Mesodermal cell (in vitro differentiated cells): ENCODE data around the gene LPCAT1.
"Not testable (repeated sequence)": the region's sequence is repeated elsewhere in the genome, so short reads cannot be mapped to it uniquely, and the experiment has no call there.

Experiments
- H3K27ac ChIP-seq: 2 replicates; pipeline ENCODE4 v1.7.0; 2013; ENCODE audit warnings: mild to moderate bottlenecking, low read depth, low read length, moderate library complexity; ENCODE audit not compliant: severe bottlenecking
- H3K36me3 ChIP-seq: 2 replicates; pipeline ENCODE4 v1.7.1; 2013; ENCODE audit warnings: mild to moderate bottlenecking, low read length, moderate library complexity; ENCODE audit not compliant: control insufficient read depth, insufficient read depth
- H3K4me1 ChIP-seq: one replicate; pipeline ENCODE4 v1.7.1; 2013; ENCODE audit warnings: mild to moderate bottlenecking, low read length; ENCODE audit not compliant: insufficient read depth, control insufficient read depth, poor library complexity, severe bottlenecking
- H3K4me3 ChIP-seq: 2 replicates; pipeline ENCODE4 v1.7.0; 2013; ENCODE audit warnings: low read length, control low read depth, mild to moderate bottlenecking; ENCODE audit not compliant: insufficient read depth, poor library complexity, severe bottlenecking; ENCODE audit errors: extremely low read depth
- H3K9me3 ChIP-seq: 2 replicates; pipeline ENCODE4 v1.7.1; 2013; ENCODE audit warnings: mild to moderate bottlenecking, low read length, moderate library complexity; ENCODE audit not compliant: control insufficient read depth
- WGBS, 2 experiments: methylation state at CpG; one replicate each; pipeline ENCODE4 v1.1.5; 2013; ENCODE audit warnings: missing lambda C conversion rate in 2 of 2; ENCODE audit not compliant: insufficient coverage in 2 of 2; 5-methylcytosine and 5-hydroxymethylcytosine counted together

The LPCAT1 gene

DNA sequence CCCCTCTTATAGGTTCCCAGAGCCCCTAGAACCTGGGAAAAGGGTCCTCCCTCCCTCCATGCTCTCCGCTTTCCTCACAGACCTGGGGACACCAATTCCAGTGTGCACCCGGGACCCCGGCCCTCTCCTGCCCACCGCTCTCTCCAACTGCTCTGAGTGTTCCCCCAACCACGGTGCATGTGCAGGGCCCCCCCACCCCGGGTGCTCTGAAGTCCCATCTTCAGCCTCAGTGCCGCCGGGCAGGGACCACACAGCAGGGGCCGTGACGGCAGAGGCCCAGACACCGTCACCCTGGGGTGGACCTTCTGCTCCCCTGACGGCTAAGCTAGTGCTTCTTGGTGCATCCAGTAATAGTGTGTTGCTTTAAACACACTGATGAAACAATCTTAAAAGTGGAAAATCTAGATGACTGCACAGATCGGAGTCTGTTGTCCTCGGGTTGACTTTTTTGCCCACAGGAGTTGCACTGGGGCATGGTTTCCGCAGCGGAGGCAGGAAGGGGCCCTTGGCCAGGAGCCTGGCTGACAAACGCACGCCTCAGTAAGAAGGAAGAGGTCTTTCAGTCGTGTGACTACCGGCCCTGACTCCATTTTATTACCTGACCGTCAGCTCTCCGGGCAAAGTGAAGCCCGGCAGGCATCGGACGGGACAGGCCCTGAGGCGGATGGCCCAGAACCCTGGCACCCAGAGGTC lies 42.3 kb downstream of the LPCAT1 start:
- Histone ChIP-seq H3K36me3 (peaks cover 52% of the 10 kb centered on the region), H3K4me1 (no peaks in the 10 kb centered on the region), H3K9me3 (no peaks in the 10 kb centered on the region), H3K27ac (no peak overlapping the region), H3K4me3 (no peak overlapping the region)
- WGBS, 2 experiments, result 91 to 94% methylated on average over 19 to 26 of the region's 26 CpGs

DNA sequence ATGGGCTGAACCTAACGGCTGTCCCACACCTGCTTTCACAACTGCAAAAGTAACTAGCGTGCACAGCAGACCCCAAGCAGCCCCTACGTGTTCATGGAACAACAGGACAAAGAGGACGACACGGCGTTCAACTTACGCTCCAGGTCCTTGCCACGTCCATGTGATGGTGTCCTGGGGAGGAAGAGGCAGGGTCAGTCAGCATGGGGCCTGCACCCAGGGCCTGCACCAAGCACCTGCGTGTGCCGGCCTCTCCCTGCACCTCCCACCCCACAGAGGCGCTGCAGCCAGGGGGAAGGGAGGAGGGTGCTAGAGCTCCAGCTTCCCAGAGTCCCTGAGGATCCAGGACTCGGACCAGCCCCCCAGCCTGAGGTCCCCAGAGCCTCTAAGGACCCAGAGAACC lies 43.0 kb downstream of the LPCAT1 start:
- peaks cover 52% of the 10 kb centered on the region for H3K36me3 ChIP-seq
- H3K27ac ChIP-seq, result no peak overlapping the region
- 95 to 97% methylated on average over 9 of the region's 12 CpGs for WGBS, 2 experiments

DNA sequence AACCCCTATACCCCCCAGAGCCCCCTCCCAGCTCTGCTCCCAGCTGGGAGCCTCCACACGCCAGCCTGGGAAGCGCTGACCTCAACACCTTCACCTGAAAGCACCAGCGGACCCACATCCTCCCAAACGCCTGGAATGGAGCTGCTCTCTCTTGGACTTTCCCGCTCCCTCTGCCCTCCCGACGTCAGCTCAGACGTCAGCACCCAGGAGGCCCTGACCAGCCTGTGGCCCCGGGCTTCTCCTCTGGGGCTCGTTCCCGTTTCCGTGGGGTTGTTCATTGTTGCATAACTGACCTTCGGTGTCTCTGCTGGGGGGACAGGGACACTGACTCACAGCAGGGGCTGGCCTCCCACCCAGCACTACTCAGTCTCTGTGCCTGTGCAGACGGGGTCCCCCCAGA lies 43.5 kb downstream of the LPCAT1 start:
- Histone ChIP-seq H3K4me1 (no peaks in the 10 kb centered on the region), H3K9me3 (no peaks in the 10 kb centered on the region), H3K27ac (no peak overlapping the region), H3K4me3 (no peak overlapping the region), H3K36me3 (peaks cover 52% of the 10 kb centered on the region)
- WGBS, 2 experiments, result 86 to 88% methylated on average over 13 to 14 of the region's 14 CpGs

More for the DNA sequence above, 43.0 kb downstream of the LPCAT1 start:
- Histone ChIP-seq H3K4me3 (no peak overlapping the region), H3K4me1 (no peaks in the 10 kb centered on the region), H3K9me3 (no peaks in the 10 kb centered on the region)

DNA sequence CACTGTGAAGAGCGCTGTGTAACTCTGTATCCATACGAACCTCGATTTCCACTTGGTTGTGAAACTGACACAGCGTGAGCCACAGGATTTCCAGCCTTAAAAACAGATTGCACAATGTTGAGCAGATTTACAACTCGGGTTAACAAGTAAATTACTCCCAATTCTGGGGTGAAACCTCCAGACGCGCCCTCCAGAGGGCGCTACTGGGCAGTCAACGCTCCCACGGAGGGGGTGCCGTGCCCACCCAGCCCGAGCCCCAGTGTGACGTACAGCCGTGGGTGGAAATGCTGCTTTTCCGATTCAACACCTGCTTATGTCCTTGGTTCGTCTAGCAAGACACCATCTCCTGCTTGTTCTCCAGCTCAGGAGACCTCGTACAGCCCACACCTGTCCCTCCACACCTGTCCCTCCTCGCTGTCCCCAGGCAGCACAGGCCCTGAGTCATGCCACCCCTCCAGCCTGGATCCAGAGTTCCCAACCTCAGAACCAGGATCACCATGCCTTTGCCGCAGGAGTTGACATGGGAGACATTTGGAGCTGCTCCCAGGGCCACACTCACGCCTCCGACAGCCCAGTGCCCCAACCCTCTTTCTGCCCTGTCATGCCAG lies 44.1 kb downstream of the LPCAT1 start:
- 71 to 81% methylated on average over 21 of the region's 21 CpGs for WGBS, 2 experiments

DNA sequence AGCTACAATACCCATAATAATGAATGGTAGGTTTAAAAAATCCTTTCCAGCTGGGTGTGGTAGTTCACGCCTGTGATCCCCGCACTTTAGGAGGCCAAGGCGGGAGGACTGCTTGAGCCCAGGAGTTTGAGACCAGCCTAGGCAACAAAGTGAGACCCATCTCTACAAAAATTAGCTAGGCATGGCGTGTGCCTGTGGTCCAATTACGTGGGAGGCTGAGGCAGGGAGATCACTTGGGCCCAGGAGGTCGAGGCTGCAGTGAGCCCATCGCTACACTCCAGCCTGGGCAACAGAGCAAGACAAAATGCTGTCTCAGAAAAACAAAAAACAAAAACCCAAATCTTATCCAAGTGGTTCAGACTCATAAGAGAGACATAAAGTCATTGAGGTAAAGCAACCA lies 44.7 kb downstream of the LPCAT1 start:
- Histone ChIP-seq H3K4me3 (no peak overlapping the region), H3K4me1 (no peaks in the 10 kb centered on the region), H3K27ac (no peak overlapping the region), H3K9me3 (no peaks in the 10 kb centered on the region), H3K36me3 (peaks cover 55% of the 10 kb centered on the region)
- WGBS, 2 experiments, result 85 to 95% methylated on average over 4 to 6 of the region's 7 CpGs

More for the DNA sequence above, 44.1 kb downstream of the LPCAT1 start:
- Histone ChIP-seq H3K27ac (no peak overlapping the region), H3K4me3 (no peak overlapping the region), H3K9me3 (no peaks in the 10 kb centered on the region), H3K36me3 (peaks cover 53% of the 10 kb centered on the region), H3K4me1 (no peaks in the 10 kb centered on the region)

DNA sequence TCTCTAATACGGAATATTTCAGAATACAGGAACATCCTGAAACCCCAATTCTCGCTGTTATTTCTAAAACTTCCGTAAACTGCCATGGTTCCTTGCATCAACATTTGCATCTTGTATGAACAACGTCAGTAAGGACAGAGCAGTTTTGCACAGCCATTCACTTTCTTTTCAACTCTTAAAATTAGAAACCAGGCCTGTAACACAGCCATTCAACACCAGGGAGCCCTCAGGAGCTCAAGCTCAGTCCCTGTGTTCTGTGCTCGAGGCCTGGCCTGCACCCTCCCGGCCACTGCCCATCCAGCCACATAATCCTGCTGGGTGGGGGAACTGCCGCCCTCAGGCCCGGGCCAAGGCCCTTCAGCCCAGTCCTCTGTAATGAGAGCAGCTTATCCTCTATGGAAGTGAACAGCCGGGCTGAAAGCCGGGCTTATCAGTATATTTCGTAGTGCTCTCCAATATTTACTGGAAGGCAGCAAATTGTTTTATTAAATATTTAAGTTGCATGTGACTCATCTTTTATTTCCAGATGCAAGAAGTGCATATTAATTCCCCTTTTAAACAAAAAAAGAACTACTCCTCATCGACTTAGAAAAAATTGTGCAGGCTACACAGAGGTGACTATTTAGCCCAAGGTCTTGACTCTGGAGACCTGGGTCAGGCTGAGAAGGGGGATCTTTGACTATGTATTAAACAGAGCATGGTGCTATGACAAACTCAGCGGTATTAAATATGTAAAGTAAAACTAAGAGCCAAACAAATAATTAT lies 45.3 kb downstream of the LPCAT1 start:
- no peak overlapping the region for H3K27ac ChIP-seq
- WGBS, 2 experiments, result 98 to 99% methylated on average over 6 to 7 of the region's 13 CpGs
- H3K9me3 ChIP-seq, result no peaks in the 10 kb centered on the region
- no peak overlapping the region for H3K4me3 ChIP-seq
- no peaks in the 10 kb centered on the region for H3K4me1 ChIP-seq
- peaks cover 61% of the 10 kb centered on the region for H3K36me3 ChIP-seq

DNA sequence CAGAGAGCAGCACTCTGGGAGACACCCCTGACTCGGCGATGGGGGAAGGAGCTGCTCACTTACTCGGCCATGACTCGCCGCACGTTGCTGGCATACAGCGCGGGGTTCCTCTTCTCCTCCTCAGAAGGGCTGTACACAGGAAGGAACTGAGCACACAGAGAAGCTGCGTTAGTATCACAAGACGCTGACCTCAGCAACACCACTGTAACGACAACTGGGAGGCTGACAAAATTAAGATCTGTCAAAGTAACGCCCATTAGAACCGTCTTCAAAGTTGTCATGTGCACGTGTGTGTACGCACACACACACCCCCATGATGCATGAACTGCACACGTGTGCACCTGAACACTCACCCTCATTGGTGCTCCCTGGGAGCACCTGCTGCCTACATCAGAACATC lies 46.4 kb downstream of the LPCAT1 start:
- no peaks in the 10 kb centered on the region for H3K9me3 ChIP-seq
- peaks cover 72% of the 10 kb centered on the region for H3K36me3 ChIP-seq
- H3K4me1 ChIP-seq, result no peaks in the 10 kb centered on the region
- no peak overlapping the region for H3K4me3 ChIP-seq
- WGBS, 2 experiments, result 92 to 95% methylated on average over 11 to 14 of the region's 16 CpGs
- no peak overlapping the region for H3K27ac ChIP-seq

DNA sequence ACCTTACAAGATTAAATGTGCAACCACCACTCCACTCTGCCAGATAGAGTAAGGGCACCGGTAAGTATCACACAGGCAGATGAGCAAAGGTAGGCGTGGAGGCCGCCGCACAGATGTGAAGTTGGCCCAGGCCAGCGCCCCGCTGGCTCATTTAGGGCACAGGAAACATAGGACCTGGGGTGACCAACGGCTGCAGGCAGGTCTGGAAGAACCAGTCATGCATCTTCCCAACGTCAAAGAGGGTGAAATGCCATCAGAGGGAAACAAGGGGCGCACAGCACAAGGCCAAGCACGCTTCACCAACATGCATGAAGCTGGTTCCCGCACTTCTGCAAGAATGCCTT lies 46.8 kb downstream of the LPCAT1 start:
- 96 to 99% methylated on average over 11 of the region's 11 CpGs for WGBS, 2 experiments
- Histone ChIP-seq H3K9me3 (no peaks in the 10 kb centered on the region), H3K36me3 (peaks cover 74% of the 10 kb centered on the region)

DNA sequence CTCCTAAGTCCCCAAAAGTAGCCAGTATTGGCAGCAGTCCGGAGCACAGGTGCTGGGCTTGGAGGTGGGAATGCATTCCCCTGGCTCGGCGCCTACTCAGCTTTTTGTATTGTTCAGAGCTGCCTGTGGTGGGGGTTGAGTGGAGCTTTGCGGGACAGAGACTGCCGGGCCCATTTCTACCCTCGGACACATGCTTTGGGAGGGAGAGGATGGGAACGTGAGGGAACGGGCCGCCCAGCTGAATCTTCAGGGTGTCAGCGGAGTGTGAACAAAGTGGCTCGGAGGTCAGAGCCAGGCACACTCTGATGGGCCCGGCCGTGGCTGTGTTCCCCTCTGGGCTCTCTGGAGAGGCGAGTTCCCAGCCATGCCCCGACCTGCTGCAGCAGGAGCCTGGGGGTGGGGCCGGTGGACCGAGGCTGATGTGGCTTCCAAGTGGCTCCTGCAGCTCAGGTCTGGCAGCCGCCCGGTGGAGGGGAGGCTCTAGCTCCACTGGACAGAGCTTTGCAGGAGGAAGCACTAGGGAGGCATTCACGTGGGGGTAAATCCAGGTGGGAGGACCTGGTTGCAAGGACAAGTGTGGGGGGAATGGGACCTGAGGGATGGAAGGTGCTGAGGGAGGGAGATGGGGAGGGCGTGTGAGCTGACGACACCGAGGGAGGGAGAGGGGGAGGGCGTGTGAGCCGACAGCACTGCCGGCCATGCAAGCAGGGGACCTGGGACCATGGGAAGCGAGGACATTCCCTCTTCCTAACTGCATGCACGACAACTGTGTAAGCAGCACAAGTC lies 47.4 kb downstream of the LPCAT1 start:
- 92 to 97% methylated on average over 19 to 27 of the region's 28 CpGs for WGBS, 2 experiments
- peaks cover 74% of the 10 kb centered on the region for H3K36me3 ChIP-seq
- H3K9me3 ChIP-seq, result no peaks in the 10 kb centered on the region
- H3K4me1 ChIP-seq, result no peaks in the 10 kb centered on the region
- H3K4me3 ChIP-seq, result no peak overlapping the region
- H3K27ac ChIP-seq, result no peak overlapping the region

More for the DNA sequence above, 46.8 kb downstream of the LPCAT1 start:
- Histone ChIP-seq H3K4me3 (no peak overlapping the region), H3K27ac (no peak overlapping the region), H3K4me1 (no peaks in the 10 kb centered on the region)

DNA sequence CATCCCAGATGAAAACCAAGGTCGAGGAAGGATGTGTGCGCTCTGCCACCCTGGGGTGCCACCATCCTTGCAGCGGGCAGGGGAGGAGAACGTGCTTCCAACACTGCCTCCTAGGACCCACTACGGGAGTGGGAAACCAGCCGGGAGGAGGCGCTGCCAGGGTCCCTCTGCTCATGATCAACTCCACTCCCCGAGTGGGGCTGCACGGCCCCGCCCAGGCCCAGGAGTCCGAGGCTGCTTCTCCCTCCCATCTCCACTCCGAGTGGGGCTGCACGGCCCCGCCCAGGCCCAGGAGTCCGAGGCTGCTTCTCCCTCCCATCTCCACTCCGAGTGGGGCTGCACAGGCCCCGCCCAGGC lies 48.2 kb downstream of the LPCAT1 start:
- H3K4me3 ChIP-seq, H3K4me1 ChIP-seq, H3K9me3 ChIP-seq, H3K27ac ChIP-seq: not testable (repeated sequence)
- H3K36me3 ChIP-seq, result peaks cover 77% of the 10 kb centered on the region
- 94 to 97% methylated on average over 12 to 16 of the region's 17 CpGs for WGBS, 2 experiments
